ENCODE results near the gene TESK1.
"Not testable (repeated sequence)": the region's sequence is repeated elsewhere in the genome, so short reads cannot be mapped to it uniquely, and the experiment has no call there.

- TF ChIP-seq CTCF (IDR thresholded peaks at IDR 0.05; ENCODE audit: insufficient read depth, low read length); SPI1 (IDR thresholded peaks at IDR 0.05; ENCODE audit: borderline replicate concordance, low read depth): not testable (repeated sequence)
These were observed 16.6 kb upstream of the TESK1 start for GRCh38 chr9:35588506-35588905.
